Ishikawa (cell line): ENCODE data around the gene NPSR1.

Experiments used
- CEBPB ChIP-seq: IDR thresholded peaks from 2 replicates; pipeline ENCODE4 v1.6.1; 2012
- CREB1 ChIP-seq: IDR thresholded peaks from 2 replicates; pipeline ENCODE4 v1.6.1; 2012; ENCODE audit warnings: low read depth
- EGR1 ChIP-seq: IDR thresholded peaks from 2 replicates; pipeline ENCODE4 v1.6.1; 2012
- EP300 ChIP-seq: IDR thresholded peaks from 2 replicates; pipeline ENCODE4 v1.6.1; 2012; ENCODE audit warnings: borderline replicate concordance
- FOXM1 ChIP-seq: IDR thresholded peaks from 2 replicates; pipeline ENCODE4 v1.6.1; 2012; ENCODE audit warnings: low read depth, borderline replicate concordance
- MAX ChIP-seq: IDR thresholded peaks from 2 replicates; pipeline ENCODE4 v1.6.1; 2012
- NFIC ChIP-seq: IDR thresholded peaks from 2 replicates; pipeline ENCODE4 v1.6.1; 2012
- RAD21 ChIP-seq: IDR thresholded peaks from 2 replicates; pipeline ENCODE4 v1.6.1; 2012; ENCODE audit warnings: low read depth
- REST ChIP-seq: IDR thresholded peaks from 2 replicates; pipeline ENCODE4 v1.6.1; 2012; ENCODE audit warnings: low read depth, mild to moderate bottlenecking
- TAF1 ChIP-seq: IDR thresholded peaks from 2 replicates; pipeline ENCODE4 v1.6.1; 2012; ENCODE audit warnings: low read depth, mild to moderate bottlenecking
- TCF12 ChIP-seq: IDR thresholded peaks from 2 replicates; pipeline ENCODE4 v1.6.1; 2012; ENCODE audit warnings: low read depth
- TEAD4 ChIP-seq: IDR thresholded peaks from 2 replicates; pipeline ENCODE4 v1.6.1; 2012
- USF1 ChIP-seq: IDR thresholded peaks from 2 replicates; pipeline ENCODE4 v1.6.1; 2012
- YY1 ChIP-seq: IDR thresholded peaks from 2 replicates; pipeline ENCODE4 v1.6.1; 2012; ENCODE audit warnings: low read depth
- ZBTB7A ChIP-seq: IDR thresholded peaks from 2 replicates; pipeline ENCODE4 v1.6.1; 2012; ENCODE audit warnings: low read depth

Gene NPSR1

GRCh38 chr7:34831436-34831835 lies 173.4 kb downstream of the NPSR1 start:
- no peak for TF ChIP-seq TEAD4
- TF ChIP-seq EP300: no peak
- TF ChIP-seq RAD21: no peak
- no peak for TF ChIP-seq FOXM1
- no peak for TF ChIP-seq ZBTB7A
- no peak for TF ChIP-seq TCF12
- TF ChIP-seq CEBPB: no peak
- no peak for TF ChIP-seq MAX
- no peak for TF ChIP-seq CREB1
- no peak for TF ChIP-seq EGR1
- no peak for TF ChIP-seq REST
- no peak for TF ChIP-seq TAF1
- TF ChIP-seq USF1: no peak
- no peak for TF ChIP-seq YY1
- no peak for TF ChIP-seq NFIC

- TF ChIP-seq TCF12 (no peak), EP300 (no peak), TEAD4 (no peak), REST (no peak), CEBPB (no peak), MAX (no peak), FOXM1 (no peak), RAD21 (no peak)
These were observed 174.0 kb downstream of the NPSR1 start for GRCh38 chr7:34832020-34832419.

- TF ChIP-seq FOXM1: no peak
- no peak for TF ChIP-seq YY1
- TF ChIP-seq CREB1: no peak
- TF ChIP-seq NFIC: no peak
- no peak for TF ChIP-seq TEAD4
- no peak for TF ChIP-seq REST
- no peak for TF ChIP-seq MAX
- TF ChIP-seq EP300: no peak
- TF ChIP-seq CEBPB: no peak
- no peak for TF ChIP-seq RAD21
- no peak for TF ChIP-seq USF1
- TF ChIP-seq EGR1: no peak
These were observed 178.0 kb downstream of the NPSR1 start for GRCh38 chr7:34835901-34836600.

GRCh38 chr7:34837316-34837715 lies 179.3 kb downstream of the NPSR1 start:
- TF ChIP-seq CREB1 (no peak), TAF1 (no peak), YY1 (no peak), EGR1 (no peak), TCF12 (no peak), TEAD4 (no peak), RAD21 (no peak), MAX (no peak), USF1 (no peak), REST (no peak), NFIC (no peak), FOXM1 (no peak), CEBPB (no peak), EP300 (no peak), ZBTB7A (no peak)
